IPS-11a (cell line): Measurements from ENCODE around the gene SMTNL1.
A peak's percentile ranks its signal among the peaks of the same experiment; 100 is the strongest.

Source experiments
- H3K4me3 ChIP-seq: one replicate; pipeline ENCODE4 v1.5.1; 2013; ENCODE audit warnings: low read depth, low read length, control low read depth

Gene SMTNL1

DNA sequence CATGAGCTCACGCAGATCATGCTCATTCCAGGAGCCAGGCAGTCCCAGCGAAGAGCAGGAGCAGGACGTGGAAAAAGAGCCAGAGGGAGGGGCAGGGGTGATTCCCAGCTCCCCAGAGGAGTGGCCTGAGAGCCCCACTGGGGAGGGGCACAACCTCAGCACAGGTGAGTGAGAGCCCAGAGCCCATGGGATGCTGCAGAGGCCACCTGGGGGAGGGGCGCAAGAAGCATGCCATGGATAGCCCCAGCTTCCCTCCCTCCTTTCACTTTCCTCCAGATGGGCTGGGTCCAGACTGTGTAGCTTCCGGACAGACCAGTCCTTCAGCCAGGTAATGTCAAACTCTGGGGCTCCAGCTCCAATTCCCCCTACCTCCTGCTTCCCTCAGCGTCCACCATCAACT lies 6.2 kb downstream of the SMTNL1 start:
- H3K4me3 ChIP-seq = no peak overlapping the region

- H3K4me3 ChIP-seq = no peak overlapping the region
Measured at GRCh38 chr11:57544566-57544965, 7.2 kb downstream of the SMTNL1 start.

DNA sequence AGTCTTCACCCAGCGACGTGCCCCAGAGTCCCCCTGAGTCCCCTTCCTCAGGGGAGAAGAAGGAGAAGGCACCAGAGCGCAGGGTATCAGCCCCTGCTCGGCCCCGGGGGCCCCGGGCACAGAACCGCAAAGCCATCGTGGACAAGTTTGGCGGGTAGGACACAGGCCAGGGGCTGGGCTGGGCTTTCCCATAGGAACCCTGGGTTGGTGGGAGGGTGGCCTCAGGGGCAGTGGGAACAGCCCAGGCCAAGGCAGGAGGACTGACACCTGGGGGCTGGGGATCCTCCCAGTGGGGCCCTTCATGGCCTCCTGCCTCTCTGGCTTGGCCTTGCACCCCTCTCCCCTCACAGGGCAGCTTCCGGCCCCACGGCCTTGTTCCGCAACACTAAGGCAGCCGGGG lies 8.5 kb downstream of the SMTNL1 start:
- H3K4me3 ChIP-seq = no peak overlapping the region

GRCh38 chr11:57546451-57546850 lies 9.1 kb downstream of the SMTNL1 start:
- no peak overlapping the region for H3K4me3 ChIP-seq

GRCh38 chr11:57546869-57547475 lies 9.6 kb downstream of the SMTNL1 start:
- H3K4me3 ChIP-seq = no peak overlapping the region

DNA sequence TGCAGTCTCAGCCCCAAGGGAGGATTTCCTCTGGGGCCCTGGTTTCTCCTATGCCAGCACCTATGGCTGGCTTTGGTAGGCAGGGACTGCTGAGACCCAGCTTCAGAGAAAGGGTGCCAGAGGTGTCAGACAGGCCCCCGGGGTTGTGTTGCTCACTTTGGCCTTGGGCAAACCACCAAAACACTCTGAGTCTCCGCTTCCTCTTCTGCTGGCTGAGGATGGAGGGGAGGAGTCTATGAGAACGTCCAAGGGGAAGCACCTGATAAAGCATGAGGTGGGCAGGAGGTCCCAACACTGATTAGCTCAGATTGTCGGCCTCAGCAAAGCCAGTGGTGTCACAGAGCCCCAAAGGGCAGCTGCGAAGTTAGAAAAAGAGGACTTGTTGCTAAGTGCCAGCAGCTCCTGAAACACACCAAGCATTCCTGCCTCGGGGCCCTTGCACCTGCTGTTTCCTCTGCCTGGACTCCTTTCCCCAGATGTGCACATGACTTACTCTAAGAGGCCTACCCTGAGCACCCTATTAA lies 10.5 kb downstream of the SMTNL1 start:
- no peak overlapping the region for H3K4me3 ChIP-seq

- H3K4me3 ChIP-seq = no peak overlapping the region
Measured at GRCh38 chr11:57549983-57550382, 12.6 kb downstream of the SMTNL1 start.

- H3K4me3 ChIP-seq = no peak overlapping the region
Measured at GRCh38 chr11:57551941-57552340, 14.5 kb downstream of the SMTNL1 start.

- no peak overlapping the region for H3K4me3 ChIP-seq
Measured at GRCh38 chr11:57552479-57552878, 15.1 kb downstream of the SMTNL1 start.

- no peak overlapping the region for H3K4me3 ChIP-seq
Measured at GRCh38 chr11:57555393-57555792, 18.0 kb downstream of the SMTNL1 start.

DNA sequence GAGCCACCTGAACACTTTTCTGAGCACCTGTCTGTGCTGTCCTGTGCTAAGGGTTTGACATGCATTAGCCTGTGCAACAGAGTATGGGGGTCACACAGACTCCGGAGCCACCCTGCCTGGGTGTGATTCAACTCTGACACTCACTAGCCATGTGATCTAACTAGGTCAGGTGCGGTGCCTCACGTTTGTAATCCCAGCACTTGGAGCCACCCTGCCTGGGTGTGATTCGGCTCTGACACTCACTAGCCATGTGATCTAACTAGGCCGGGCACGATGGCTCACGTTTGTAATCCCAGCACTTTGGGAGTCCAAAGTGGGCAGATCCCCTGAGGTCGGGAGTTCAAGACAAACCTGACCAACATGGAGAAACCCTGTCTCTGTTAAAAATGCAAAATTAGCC lies 18.6 kb downstream of the SMTNL1 start:
- H3K4me3 ChIP-seq = no peak overlapping the region

GRCh38 chr11:57560146-57560545 lies 22.8 kb downstream of the SMTNL1 start:
- H3K4me3 ChIP-seq = no peak overlapping the region

DNA sequence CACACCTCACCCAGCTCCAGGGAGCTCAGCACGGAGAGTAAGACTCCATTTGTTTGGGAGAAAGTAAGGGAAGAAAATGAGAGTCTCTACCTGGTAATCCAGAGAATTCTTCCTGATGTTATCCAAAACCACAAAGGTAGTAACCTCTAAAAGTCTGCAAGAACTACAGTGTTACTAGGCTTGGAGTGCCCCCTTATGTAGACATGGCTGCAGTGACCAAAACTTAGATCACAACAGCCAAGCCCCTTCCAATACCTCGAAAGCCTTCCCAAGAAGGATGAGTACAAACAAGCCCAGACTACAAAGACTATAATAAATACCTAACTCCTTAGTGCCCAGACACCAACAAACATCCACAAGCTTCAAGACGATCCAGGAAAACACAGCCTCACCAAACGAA lies 25.2 kb downstream of the SMTNL1 start:
- H3K4me3 ChIP-seq = no peak overlapping the region

DNA sequence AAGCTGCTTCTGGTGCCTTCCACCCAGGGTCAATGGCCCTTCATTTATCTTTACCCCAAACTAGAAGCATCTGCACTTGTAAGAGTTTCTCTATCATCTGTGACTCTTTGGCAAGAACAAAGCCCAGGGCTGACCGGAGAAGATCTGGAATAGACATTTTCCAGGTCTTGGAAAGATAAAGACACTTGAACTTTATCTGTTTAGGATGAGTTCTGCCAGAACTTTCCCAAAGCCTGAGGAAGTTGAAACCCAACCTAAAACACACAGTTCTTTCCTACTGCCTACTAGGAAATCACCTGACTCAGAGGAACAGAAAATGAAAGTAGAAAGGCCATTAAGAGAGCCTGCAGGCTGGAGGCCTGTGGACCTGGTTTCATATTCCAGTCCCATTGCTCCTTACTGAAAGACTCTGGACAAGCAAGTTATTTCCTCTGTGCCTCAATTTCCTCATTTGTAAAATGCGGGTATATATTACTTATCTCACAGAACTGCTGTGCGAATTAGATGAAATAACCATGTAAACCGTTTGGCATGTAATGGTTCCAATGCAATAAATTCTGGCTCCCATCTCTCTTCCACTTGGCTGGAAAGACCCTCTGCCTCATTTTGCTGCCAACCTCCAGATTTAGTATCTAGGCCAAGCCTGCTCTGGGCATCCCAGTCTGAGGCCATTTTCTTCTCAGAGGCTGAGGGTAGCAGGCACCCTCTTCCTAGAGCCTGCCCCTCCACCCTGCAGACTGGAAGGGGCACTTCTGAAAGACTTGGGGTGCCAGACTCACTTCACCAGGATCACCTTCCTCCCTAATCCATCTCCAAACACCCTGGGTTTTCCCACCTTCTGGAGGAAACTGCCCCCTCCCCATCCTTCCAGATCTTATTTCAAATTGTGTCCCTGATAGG lies 28.9 kb downstream of the SMTNL1 start:
- H3K4me3 ChIP-seq = no peak overlapping the region

DNA sequence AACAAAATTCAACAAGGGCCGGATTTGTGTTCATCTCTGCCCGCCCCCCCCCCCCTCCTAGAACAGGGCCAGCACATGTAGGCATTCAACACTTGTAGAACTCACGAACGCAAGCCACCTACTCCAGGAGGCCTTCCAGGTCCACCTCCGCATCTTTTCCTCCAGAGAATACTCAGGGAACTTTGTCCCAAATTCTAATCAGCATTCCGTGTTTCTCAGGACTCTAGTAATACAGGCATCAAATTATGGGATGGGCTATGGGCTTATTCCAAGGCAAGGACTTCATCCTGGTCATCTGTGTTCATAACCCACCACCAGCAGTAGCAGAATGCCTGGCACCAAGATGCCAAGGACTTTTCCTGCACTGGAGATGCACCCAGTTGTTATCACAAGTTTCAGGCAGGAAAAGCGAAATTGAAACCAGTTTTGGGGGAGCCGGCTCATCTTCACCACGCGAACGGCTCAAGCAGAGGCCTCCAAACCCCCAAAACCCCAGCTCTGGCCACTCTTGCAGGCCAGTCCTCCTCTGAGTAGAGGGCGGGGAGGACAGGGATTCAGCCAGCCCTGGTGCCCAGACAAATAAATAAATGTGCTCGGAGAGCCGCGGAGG lies 29.6 kb downstream of the SMTNL1 start:
- H3K4me3 ChIP-seq = peak overlapping the region; percentile 78

- H3K4me3 ChIP-seq = peak within 1 kb of the TSS; percentile 78
Measured at GRCh38 chr11:57567515-57568329, 30.3 kb downstream of the SMTNL1 start, which contains the start of gene UBE2L6. TSS of gene UBE2L6 (minus strand) at chr11:57567672. CDS start at chr11:57567611, 61 bp downstream.

- peak overlapping the region; percentile 78 for H3K4me3 ChIP-seq
Measured at GRCh38 chr11:57568330-57568766, 31.0 kb downstream of the SMTNL1 start.

DNA sequence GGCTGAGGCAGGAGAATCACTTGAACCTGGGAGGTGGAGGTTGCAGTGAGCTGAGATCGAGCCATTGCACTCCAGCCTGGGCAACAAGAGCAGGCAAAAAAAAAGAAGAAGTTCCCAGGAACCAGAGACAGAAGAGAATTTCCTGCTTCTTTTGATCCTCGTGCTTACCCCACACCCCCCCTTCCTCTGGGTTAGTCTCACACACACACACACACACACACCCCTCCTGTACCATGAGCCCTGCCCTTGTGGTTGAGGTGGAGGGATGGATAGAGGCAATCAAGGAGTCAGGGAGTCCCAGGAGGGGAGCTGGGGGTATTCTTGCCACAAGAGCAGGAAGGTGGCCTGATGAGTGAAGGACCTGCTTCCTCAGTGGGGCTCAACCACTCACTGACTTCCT lies 34.2 kb downstream of the SMTNL1 start:
- no peak overlapping the region for H3K4me3 ChIP-seq

DNA sequence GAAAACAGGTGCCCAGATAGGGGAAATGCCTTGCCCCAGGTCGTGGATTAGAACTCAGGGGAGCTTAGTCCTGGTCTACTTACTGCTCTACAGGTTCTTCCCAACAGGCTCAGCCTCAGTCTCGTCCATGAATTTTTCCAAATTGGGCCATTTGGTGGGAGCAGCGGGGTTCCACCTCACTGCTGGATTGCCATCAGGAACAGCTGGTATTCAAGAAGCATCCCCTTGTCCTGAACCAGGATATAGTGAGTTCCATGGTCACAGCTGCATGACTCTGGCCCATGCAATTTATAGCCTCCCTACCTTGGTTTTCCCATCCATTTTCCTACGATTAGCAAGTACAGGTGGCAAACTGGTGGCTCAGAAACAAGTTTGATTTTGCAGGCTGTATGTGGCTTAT lies 36.7 kb downstream of the SMTNL1 start:
- H3K4me3 ChIP-seq = no peak overlapping the region

- no peak overlapping the region for H3K4me3 ChIP-seq
Measured at GRCh38 chr11:57584341-57584740, 46.9 kb downstream of the SMTNL1 start.

GRCh38 chr11:57585301-57585700 lies 47.9 kb downstream of the SMTNL1 start:
- no peak overlapping the region for H3K4me3 ChIP-seq
